Stomach (tissue), 4 donors: ENCODE measurements around the gene PIP5K1B.

ENCODE experiments used
- EP300 ChIP-seq: sonication (generic); formaldehyde crosslinking; IDR thresholded peaks from one replicate; pipeline ENCODE4 v1.6.1; 2017; ENCODE audit warnings: antibody characterized with exemption
- POLR2A ChIP-seq, 4 donors: fragments of 450-650 bp; IDR thresholded peaks; one replicate each; pipeline ENCODE4 v1.6.1; 2016; ENCODE audit warnings: antibody characterized with exemption in 4 of 4, control low read depth in 2 of 4, mild to moderate bottlenecking in 1 of 4, moderate library complexity in 1 of 4
- POLR2AphosphoS5 ChIP-seq, 3 donors: sonication (generic); formaldehyde crosslinking; IDR thresholded peaks; one replicate each; pipeline ENCODE4 v1.6.1; 2016; ENCODE audit warnings: antibody characterized with exemption in 3 of 3
- TF ChIP-seq, protein P1 (sequence below), 7 experiments: fragments of 450-650 bp in 4 of 7; fragments of 200-600 bp in 3 of 7; sonication (generic) in 3 of 7; IDR thresholded peaks; one replicate each; pipeline ENCODE4 v1.5.1; 2016 to 2019; ENCODE audit warnings: antibody characterized with exemption in 7 of 7, control low read depth in 2 of 7, mild to moderate bottlenecking in 1 of 7

DNA sequence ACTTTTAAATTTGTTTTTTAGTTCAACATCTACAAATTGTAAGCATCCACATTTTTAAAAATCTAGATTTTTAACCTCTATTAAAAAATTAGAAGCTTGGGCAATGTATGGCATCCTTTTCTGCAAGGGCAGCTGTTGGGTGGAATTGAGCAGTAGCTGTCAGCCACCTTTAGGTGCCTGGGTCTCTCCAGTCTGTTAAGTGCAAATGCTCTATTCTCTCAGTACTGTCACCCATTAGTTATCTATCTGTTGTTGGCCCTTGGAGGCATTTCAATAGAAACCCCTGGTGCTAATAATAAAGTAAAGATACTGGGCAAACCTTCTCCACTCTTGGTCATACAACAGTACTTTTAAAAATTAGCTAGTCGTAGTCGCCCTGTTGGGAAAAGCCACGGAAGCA lies 63.6 kb downstream of the PIP5K1B start:
- TF ChIP-seq, protein P1, sequence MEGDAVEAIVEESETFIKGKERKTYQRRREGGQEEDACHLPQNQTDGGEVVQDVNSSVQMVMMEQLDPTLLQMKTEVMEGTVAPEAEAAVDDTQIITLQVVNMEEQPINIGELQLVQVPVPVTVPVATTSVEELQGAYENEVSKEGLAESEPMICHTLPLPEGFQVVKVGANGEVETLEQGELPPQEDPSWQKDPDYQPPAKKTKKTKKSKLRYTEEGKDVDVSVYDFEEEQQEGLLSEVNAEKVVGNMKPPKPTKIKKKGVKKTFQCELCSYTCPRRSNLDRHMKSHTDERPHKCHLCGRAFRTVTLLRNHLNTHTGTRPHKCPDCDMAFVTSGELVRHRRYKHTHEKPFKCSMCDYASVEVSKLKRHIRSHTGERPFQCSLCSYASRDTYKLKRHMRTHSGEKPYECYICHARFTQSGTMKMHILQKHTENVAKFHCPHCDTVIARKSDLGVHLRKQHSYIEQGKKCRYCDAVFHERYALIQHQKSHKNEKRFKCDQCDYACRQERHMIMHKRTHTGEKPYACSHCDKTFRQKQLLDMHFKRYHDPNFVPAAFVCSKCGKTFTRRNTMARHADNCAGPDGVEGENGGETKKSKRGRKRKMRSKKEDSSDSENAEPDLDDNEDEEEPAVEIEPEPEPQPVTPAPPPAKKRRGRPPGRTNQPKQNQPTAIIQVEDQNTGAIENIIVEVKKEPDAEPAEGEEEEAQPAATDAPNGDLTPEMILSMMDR (IDR thresholded peaks at IDR 0.05): no peak
- TF ChIP-seq POLR2A (IDR thresholded peaks at IDR 0.05) (no peak), EP300 (no peak), POLR2AphosphoS5 (IDR thresholded peaks at IDR 0.05) (no peak)
